HCT116 (cell line): ENCODE measurements around the gene SFXN5. TPM values are rescaled to one million over a fixed set of nuclear protein-coding genes. Genes with fewer than 3 reads are reported as not detected.

Experiments used
- ATAC-seq: fragments of 200-7000 bp; cut with Tn5 transposase; 2 replicates; pipeline ENCODE4 v1.9.1; 2020; ENCODE audit warnings: mild to moderate bottlenecking, moderate library complexity
- BruUV-seq: library from RNA; stranded (reverse); fragments of 400-500 nt; replicated peaks from 2 replicates; lab custom pipeline; 2021; lab: Mats Ljungman, UMichigan
- CTCF ChIA-PET: fragments of 300-600 bp; sonication (Branson Sonifier 250); formaldehyde crosslinking; loops from one replicate; lab custom pipeline; 2021; ENCODE audit warnings: antibody characterized with exemption; lab: Charles Lee
- POLR2A ChIA-PET: fragments of 300-600, 350-600 bp; sonication (Branson Sonifier 250); formaldehyde crosslinking; loops from one replicate; lab custom pipeline; 2021; ENCODE audit warnings: antibody characterized with exemption; lab: Charles Lee
- RAD21 ChIA-PET, 2 experiments: fragments of 300-600 bp; sonication (Branson Sonifier 250); formaldehyde crosslinking; loops; one replicate each; lab custom pipeline; 2023; ENCODE audit warnings: low total read pairs in 2 of 2; ENCODE audit not compliant: uncharacterized antibody in 2 of 2, unreplicated experiment in 2 of 2, low non-redundant PET in 1 of 2; lab: Charles Lee
- DNase-seq: peaks from one replicate; pipeline ENCODE4 v3.0.0-alpha.2; 2010; ENCODE audit warnings: low read depth, low spot score
- H2AFZ ChIP-seq: fragments of 200-600 bp; shearing (Covaris generic), sonication (generic); 2 replicates; pipeline ENCODE4 v1.6.1; 2017; ENCODE audit warnings: low read depth, mixed run types, mixed read lengths, antibody characterized with exemption, low read length; ENCODE audit not compliant: poor library complexity, severe bottlenecking
- H3K27ac ChIP-seq: 2 replicates; pipeline ENCODE4 v1.5.1; 2012; ENCODE audit warnings: low read depth, low read length
- H3K27me3 ChIP-seq: fragments of 200-600 bp; sonication (generic); 2 replicates; pipeline ENCODE4 v1.6.1; 2016; ENCODE audit warnings: mixed run types, low read length, mixed read lengths; ENCODE audit not compliant: insufficient read depth
- H3K36me3 ChIP-seq, 2 experiments: fragments of 200-500 bp in 1 of 2; fragments of 200-600 bp in 1 of 2; sonication (Bioruptor generic) in 1 of 2; sonication (generic) in 1 of 2; 2 replicates each; pipeline versions ENCODE4 v1.5.1 to v1.6.1; 2014 to 2016; ENCODE audit warnings: low read length in 2 of 2, inconsistent platforms in 1 of 2, mixed read lengths in 1 of 2, mixed run types in 1 of 2; ENCODE audit not compliant: insufficient read depth in 2 of 2, control insufficient read depth in 1 of 2
- H3K4me1 ChIP-seq, 2 experiments: fragments of 200-600 bp in 1 of 2; sonication (generic) in 1 of 2; 2 replicates each; pipeline versions ENCODE4 v1.5.1 to v1.6.1; 2012 to 2017; ENCODE audit warnings: low read length in 2 of 2, inconsistent platforms in 1 of 2, mild to moderate bottlenecking in 1 of 2, mixed read lengths in 1 of 2, mixed run types in 1 of 2, moderate library complexity in 1 of 2; ENCODE audit not compliant: insufficient read depth in 2 of 2, control insufficient read depth in 1 of 2
- H3K4me2 ChIP-seq: fragments of 200-600 bp; sonication (generic); 2 replicates; pipeline ENCODE4 v1.6.1; 2017; ENCODE audit warnings: mixed run types, low read length, mixed read lengths
- H3K4me3 ChIP-seq, 2 experiments: fragments of 200-600 bp in 1 of 2; sonication (generic) in 1 of 2; replicated peaks in 1 of 2; 2 replicates each; pipeline ENCODE4 v1.5.1; 2011 to 2016; ENCODE audit warnings: low read length in 2 of 2, control low read depth in 1 of 2, low read depth in 1 of 2, mild to moderate bottlenecking in 1 of 2, mixed read lengths in 1 of 2, mixed run types in 1 of 2
- H3K79me2 ChIP-seq: fragments of 200-600 bp; sonication (generic); 2 replicates; pipeline ENCODE4 v1.6.1; 2017; ENCODE audit warnings: mild to moderate bottlenecking, mixed run types, low read length, moderate library complexity, mixed read lengths; ENCODE audit not compliant: insufficient read depth
- H3K9ac ChIP-seq: fragments of 200-600 bp; sonication (generic); 2 replicates; pipeline ENCODE4 v1.6.1; 2016; ENCODE audit warnings: low read length, mixed read lengths
- H3K9me2 ChIP-seq: fragments of 200-600 bp; sonication (generic), shearing (Covaris generic); 2 replicates; pipeline ENCODE4 v1.6.1; 2017; ENCODE audit warnings: mixed run types, mild to moderate bottlenecking, moderate library complexity; ENCODE audit not compliant: insufficient read depth
- H3K9me3 ChIP-seq, 2 experiments: fragments of 200-500 bp in 1 of 2; fragments of 200-600 bp in 1 of 2; sonication (Bioruptor generic) in 1 of 2; sonication (generic) in 1 of 2; 2 replicates each; pipeline ENCODE4 v1.6.1; 2014 to 2017; ENCODE audit warnings: low read length in 2 of 2, mixed read lengths in 2 of 2, inconsistent platforms in 1 of 2, low read depth in 1 of 2, mild to moderate bottlenecking in 1 of 2, mixed run types in 1 of 2, moderate library complexity in 1 of 2; ENCODE audit not compliant: control insufficient read depth in 1 of 2, insufficient read depth in 1 of 2
- H4K20me1 ChIP-seq: fragments of 200-600 bp; sonication (generic), shearing (Covaris generic); 2 replicates; pipeline ENCODE4 v1.6.1; 2017; ENCODE audit warnings: mixed run types, mild to moderate bottlenecking, moderate library complexity; ENCODE audit not compliant: insufficient read depth
- EGR1 ChIP-seq: IDR thresholded peaks from 2 replicates; pipeline ENCODE4 v1.6.1; 2012; ENCODE audit warnings: low read depth
- EZH2 ChIP-seq: fragments of 200-600 bp; sonication (generic); IDR thresholded peaks from 2 replicates; pipeline ENCODE4 v1.6.1; 2017; ENCODE audit warnings: antibody characterized with exemption, mixed run types
- FOSL1 ChIP-seq: IDR thresholded peaks from 2 replicates; pipeline ENCODE4 v1.6.1; 2012; ENCODE audit warnings: low read depth
- POLR2A ChIP-seq: IDR thresholded peaks from 2 replicates; pipeline ENCODE4 v1.7.0; 2011; ENCODE audit warnings: borderline replicate concordance; ENCODE audit not compliant: insufficient read depth, insufficient read length; ENCODE audit errors: extremely low read depth
- SIN3A ChIP-seq: IDR thresholded peaks from 2 replicates; pipeline ENCODE4 v1.6.1; 2012; ENCODE audit warnings: low read depth
- YY1 ChIP-seq: IDR thresholded peaks from 2 replicates; pipeline ENCODE4 v1.6.1; 2011; ENCODE audit warnings: low read length, low read depth, moderate library complexity, mild to moderate bottlenecking; ENCODE audit not compliant: insufficient replicate concordance; ENCODE audit errors: extremely low read depth
- ZNF274 ChIP-seq: fragments of 200-500 bp; sonication (Bioruptor generic); IDR thresholded peaks from 2 replicates; pipeline ENCODE4 v1.6.1; 2014; ENCODE audit warnings: mild to moderate bottlenecking, low read depth, low read length, inconsistent platforms
- intact Hi-C: fragments of 100-400 bp; cut with micrococcal nuclease; formaldehyde crosslinking; loops from 2 replicates; pipeline ENCODE4 v1.10.0; 2022
- total RNA-seq: library from RNA; stranded (reverse); gene quantifications from one replicate; pipeline ENCODE4 v1.2.1, GENCODE V29; 2021; ENCODE audit not compliant: unreplicated experiment
- TF ChIP-seq, protein P1 (sequence below), 3 experiments: fragments of 200-600 bp in 1 of 3; sonication (generic) in 1 of 3; IDR thresholded peaks in 2 of 3; conservative IDR thresholded peaks in 1 of 3; 2 replicates each; pipeline ENCODE4 v1.5.1; 2012 to 2017; ENCODE audit warnings: low read depth in 2 of 3, low read length in 2 of 3, antibody characterized with exemption in 1 of 3, borderline replicate concordance in 1 of 3, control low read depth in 1 of 3, mild to moderate bottlenecking in 1 of 3, mixed read lengths in 1 of 3, mixed run types in 1 of 3, moderate library complexity in 1 of 3; ENCODE audit not compliant: insufficient read depth in 1 of 3

SFXN5 gene
- total RNA-seq, 1 experiment from 2014 or later: 10.0 TPM

DNA sequence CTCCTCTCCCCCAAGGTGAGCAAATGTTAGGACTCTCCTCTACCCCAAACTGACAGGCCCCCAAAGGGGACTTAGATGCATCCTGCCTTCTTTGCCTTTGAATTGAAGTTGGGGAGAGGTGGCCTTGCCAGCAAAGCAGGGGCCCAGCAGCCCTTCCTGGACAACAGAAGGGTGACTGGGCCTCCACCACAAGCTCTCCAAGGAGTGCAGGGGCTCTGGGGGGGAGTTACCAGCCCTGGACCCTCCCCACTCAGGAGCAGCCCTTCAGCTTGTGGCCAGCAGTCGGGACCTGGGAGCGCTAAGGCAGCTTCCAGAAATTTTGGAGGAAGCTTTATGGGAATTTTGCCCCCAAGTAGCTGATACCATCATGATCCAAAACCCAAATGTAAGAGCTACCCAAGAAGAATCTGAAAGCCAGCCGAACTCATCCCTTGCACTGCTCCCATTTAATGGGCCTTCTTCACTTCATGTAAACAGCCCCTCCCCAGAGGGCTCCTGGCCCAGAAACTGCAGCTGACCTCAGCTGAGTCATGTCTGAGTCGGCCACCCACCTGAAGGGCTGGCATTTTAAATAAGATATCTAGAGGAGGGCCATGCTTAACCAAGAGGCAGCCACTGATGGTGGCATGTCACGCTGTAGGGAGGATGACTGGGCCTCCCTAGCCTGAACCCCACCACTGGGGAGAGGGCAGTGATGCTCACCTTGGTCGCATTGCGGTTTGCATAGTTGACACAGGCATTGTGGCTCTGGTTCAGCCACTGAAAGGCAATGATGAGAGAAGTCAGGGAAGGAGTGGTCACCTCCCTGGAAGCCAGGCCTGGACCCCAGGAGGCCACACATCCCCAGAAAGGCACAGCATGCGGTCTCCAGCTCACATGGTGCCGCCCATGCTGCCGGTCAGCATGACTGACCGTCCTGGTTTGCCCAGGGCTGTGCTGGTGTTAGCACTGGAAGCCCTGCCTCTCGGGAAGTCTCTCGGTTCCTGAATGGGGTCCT lies 71.5 kb downstream of the SFXN5 start:
- no TSS peak for BruUV-seq
- DNase-seq (no peak), ATAC-seq (peak; percentile 77)
- intact Hi-C loops: no loop called here
- Histone ChIP-seq H3K27ac (no peak overlapping the region), H3K79me2 (no peaks in the 10 kb centered on the region), H4K20me1 (no peaks in the 10 kb centered on the region), H3K4me3 (peak overlapping the region in 1 of 2 experiments; percentile 25; a peak in 2 of 4 replicates), H3K9ac (no peak overlapping the region), H3K9me3 (no peaks in the 10 kb centered on the region), H3K4me2 (peak overlapping the region; percentile 58), H3K27me3 (no peaks in the 10 kb centered on the region), H3K9me2 (no peaks in the 10 kb centered on the region), H3K36me3 (no peaks in the 10 kb centered on the region), H2AFZ (no peak overlapping the region), H3K4me1 (peaks cover 8 to 21% of the 10 kb centered on the region in 2 experiments)
- ChIA-PET POLR2A (no interaction called here), CTCF (interaction anchor here (1.4 kb wide), 2 partner anchors 26 to 112 kb away, joined by 3 to 6 read pairs; partner anchors contain the start of gene SPR), RAD21 (no interaction called here)
- TF ChIP-seq FOSL1: peak; percentile 71
- TF ChIP-seq, protein P1, sequence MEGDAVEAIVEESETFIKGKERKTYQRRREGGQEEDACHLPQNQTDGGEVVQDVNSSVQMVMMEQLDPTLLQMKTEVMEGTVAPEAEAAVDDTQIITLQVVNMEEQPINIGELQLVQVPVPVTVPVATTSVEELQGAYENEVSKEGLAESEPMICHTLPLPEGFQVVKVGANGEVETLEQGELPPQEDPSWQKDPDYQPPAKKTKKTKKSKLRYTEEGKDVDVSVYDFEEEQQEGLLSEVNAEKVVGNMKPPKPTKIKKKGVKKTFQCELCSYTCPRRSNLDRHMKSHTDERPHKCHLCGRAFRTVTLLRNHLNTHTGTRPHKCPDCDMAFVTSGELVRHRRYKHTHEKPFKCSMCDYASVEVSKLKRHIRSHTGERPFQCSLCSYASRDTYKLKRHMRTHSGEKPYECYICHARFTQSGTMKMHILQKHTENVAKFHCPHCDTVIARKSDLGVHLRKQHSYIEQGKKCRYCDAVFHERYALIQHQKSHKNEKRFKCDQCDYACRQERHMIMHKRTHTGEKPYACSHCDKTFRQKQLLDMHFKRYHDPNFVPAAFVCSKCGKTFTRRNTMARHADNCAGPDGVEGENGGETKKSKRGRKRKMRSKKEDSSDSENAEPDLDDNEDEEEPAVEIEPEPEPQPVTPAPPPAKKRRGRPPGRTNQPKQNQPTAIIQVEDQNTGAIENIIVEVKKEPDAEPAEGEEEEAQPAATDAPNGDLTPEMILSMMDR (IDR thresholded peaks at IDR 0.05 in 2 of 3, conservative IDR thresholded peaks at IDR 0.05 in 1 of 3; ENCODE audit: borderline replicate concordance in 1 of 3, insufficient read depth in 1 of 3, low read depth in 2 of 3, low read length in 2 of 3): no peak
- peak; percentile 76 for TF ChIP-seq EGR1
- no peak for TF ChIP-seq ZNF274
- TF ChIP-seq EZH2: no peak
- TF ChIP-seq YY1: no peak
- TF ChIP-seq SIN3A: no peak
- TF ChIP-seq POLR2A: no peak
